H1 (cell line): ENCODE data around the gene AKR1B1. TPM values are rescaled to one million over a fixed set of nuclear protein-coding genes. Genes with fewer than 3 reads are reported as not detected.

Source experiments
- HDAC6 ChIP-seq: IDR thresholded peaks from one replicate; pipeline ENCODE4 v1.7.1; 2012; ENCODE audit warnings: low read depth, mild to moderate bottlenecking, inconsistent platforms, low read length, moderate library complexity
- JUN ChIP-seq: IDR thresholded peaks from 2 replicates; pipeline ENCODE4 v1.6.1; 2011; ENCODE audit warnings: low read depth, mild to moderate bottlenecking, improper control_type of control experiment, low read length
- JUND ChIP-seq: IDR thresholded peaks from 2 replicates; pipeline ENCODE4 v1.6.1; 2011; ENCODE audit warnings: mild to moderate bottlenecking, improper control_type of control experiment, low read length
- SP4 ChIP-seq: IDR thresholded peaks from 2 replicates; pipeline ENCODE4 v1.6.1; 2012; ENCODE audit warnings: low read length, inconsistent platforms
- polyA plus RNA-seq, 7 experiments: library from polyadenylated mRNA; depleted of rRNA in 3 of 7; stranded (reverse) in 5 of 7; unstranded in 2 of 7; fragments of >200 nt in 5 of 7; fragments of 200-250 nt in 2 of 7; gene quantifications; 1 replicate in 5 of 7; 2 replicates in 1 of 7; 4 replicates in 1 of 7; pipeline versions ENCODE4 v1.2.1 to v1.2.3, GENCODE V29; 2011 to 2013; ENCODE audit warnings: missing spikeins in 2 of 7, mixed read lengths in 2 of 7
- total RNA-seq: library from RNA; stranded (reverse); fragmentation: NEBNext Ultra II Directional; extraction: Animal tissue kit (Norgen Biotek cat#: 25700); gene quantifications from 2 replicates; pipeline ENCODE4 v1.2.1, GENCODE V29; 2021
- TF ChIP-seq, protein P1 (sequence below): IDR thresholded peaks from 2 replicates; pipeline ENCODE4 v1.6.1; 2012; ENCODE audit warnings: low read length, inconsistent platforms
- TF ChIP-seq, protein P2 (sequence below): fragments of 300-600 bp; sonication (generic); IDR thresholded peaks from 2 replicates; pipeline ENCODE4 v1.7.1; 2012; ENCODE audit warnings: low read length, moderate library complexity, mild to moderate bottlenecking, inconsistent platforms; ENCODE audit not compliant: insufficient replicate concordance

The AKR1B1 gene
- total and polyA plus RNA-seq, 2 of the 8 experiments (the other 6 are each of a cell fraction or from before 2014, with no cell fraction given), result 195 to 273 TPM

DNA sequence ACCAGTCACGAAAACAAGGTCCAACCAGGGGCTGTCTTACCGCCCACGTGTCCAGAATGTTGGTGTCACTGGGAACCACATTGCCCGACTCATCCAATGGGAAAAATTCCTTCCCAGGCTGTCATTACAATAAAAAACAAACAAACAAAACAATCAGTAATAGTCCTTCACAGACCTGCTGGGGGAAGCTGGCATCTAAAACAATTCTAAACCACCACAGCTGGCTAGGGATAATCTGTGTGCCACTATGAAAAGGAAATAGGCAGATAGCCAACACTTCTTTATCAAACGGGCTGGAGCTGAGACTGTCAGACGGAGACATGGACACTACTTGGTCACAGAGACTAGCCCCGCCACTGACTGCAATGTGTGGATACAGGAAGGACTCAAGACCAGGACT is 9.2 kb downstream of the AKR1B1 start (continued):
- TF ChIP-seq, protein P1, sequence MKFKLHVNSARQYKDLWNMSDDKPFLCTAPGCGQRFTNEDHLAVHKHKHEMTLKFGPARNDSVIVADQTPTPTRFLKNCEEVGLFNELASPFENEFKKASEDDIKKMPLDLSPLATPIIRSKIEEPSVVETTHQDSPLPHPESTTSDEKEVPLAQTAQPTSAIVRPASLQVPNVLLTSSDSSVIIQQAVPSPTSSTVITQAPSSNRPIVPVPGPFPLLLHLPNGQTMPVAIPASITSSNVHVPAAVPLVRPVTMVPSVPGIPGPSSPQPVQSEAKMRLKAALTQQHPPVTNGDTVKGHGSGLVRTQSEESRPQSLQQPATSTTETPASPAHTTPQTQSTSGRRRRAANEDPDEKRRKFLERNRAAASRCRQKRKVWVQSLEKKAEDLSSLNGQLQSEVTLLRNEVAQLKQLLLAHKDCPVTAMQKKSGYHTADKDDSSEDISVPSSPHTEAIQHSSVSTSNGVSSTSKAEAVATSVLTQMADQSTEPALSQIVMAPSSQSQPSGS, result no peak
- TF ChIP-seq JUN (no peak), SP4 (no peak), HDAC6 (no peak), JUND (no peak)
- TF ChIP-seq, protein P2, sequence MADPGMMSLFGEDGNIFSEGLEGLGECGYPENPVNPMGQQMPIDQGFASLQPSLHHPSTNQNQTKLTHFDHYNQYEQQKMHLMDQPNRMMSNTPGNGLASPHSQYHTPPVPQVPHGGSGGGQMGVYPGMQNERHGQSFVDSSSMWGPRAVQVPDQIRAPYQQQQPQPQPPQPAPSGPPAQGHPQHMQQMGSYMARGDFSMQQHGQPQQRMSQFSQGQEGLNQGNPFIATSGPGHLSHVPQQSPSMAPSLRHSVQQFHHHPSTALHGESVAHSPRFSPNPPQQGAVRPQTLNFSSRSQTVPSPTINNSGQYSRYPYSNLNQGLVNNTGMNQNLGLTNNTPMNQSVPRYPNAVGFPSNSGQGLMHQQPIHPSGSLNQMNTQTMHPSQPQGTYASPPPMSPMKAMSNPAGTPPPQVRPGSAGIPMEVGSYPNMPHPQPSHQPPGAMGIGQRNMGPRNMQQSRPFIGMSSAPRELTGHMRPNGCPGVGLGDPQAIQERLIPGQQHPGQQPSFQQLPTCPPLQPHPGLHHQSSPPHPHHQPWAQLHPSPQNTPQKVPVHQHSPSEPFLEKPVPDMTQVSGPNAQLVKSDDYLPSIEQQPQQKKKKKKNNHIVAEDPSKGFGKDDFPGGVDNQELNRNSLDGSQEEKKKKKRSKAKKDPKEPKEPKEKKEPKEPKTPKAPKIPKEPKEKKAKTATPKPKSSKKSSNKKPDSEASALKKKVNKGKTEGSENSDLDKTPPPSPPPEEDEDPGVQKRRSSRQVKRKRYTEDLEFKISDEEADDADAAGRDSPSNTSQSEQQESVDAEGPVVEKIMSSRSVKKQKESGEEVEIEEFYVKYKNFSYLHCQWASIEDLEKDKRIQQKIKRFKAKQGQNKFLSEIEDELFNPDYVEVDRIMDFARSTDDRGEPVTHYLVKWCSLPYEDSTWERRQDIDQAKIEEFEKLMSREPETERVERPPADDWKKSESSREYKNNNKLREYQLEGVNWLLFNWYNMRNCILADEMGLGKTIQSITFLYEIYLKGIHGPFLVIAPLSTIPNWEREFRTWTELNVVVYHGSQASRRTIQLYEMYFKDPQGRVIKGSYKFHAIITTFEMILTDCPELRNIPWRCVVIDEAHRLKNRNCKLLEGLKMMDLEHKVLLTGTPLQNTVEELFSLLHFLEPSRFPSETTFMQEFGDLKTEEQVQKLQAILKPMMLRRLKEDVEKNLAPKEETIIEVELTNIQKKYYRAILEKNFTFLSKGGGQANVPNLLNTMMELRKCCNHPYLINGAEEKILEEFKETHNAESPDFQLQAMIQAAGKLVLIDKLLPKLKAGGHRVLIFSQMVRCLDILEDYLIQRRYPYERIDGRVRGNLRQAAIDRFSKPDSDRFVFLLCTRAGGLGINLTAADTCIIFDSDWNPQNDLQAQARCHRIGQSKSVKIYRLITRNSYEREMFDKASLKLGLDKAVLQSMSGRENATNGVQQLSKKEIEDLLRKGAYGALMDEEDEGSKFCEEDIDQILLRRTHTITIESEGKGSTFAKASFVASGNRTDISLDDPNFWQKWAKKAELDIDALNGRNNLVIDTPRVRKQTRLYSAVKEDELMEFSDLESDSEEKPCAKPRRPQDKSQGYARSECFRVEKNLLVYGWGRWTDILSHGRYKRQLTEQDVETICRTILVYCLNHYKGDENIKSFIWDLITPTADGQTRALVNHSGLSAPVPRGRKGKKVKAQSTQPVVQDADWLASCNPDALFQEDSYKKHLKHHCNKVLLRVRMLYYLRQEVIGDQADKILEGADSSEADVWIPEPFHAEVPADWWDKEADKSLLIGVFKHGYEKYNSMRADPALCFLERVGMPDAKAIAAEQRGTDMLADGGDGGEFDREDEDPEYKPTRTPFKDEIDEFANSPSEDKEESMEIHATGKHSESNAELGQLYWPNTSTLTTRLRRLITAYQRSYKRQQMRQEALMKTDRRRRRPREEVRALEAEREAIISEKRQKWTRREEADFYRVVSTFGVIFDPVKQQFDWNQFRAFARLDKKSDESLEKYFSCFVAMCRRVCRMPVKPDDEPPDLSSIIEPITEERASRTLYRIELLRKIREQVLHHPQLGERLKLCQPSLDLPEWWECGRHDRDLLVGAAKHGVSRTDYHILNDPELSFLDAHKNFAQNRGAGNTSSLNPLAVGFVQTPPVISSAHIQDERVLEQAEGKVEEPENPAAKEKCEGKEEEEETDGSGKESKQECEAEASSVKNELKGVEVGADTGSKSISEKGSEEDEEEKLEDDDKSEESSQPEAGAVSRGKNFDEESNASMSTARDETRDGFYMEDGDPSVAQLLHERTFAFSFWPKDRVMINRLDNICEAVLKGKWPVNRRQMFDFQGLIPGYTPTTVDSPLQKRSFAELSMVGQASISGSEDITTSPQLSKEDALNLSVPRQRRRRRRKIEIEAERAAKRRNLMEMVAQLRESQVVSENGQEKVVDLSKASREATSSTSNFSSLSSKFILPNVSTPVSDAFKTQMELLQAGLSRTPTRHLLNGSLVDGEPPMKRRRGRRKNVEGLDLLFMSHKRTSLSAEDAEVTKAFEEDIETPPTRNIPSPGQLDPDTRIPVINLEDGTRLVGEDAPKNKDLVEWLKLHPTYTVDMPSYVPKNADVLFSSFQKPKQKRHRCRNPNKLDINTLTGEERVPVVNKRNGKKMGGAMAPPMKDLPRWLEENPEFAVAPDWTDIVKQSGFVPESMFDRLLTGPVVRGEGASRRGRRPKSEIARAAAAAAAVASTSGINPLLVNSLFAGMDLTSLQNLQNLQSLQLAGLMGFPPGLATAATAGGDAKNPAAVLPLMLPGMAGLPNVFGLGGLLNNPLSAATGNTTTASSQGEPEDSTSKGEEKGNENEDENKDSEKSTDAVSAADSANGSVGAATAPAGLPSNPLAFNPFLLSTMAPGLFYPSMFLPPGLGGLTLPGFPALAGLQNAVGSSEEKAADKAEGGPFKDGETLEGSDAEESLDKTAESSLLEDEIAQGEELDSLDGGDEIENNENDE, result no peak
